ENCODE results near the gene BATF3.
"Not testable (repeated sequence)": the region's sequence is repeated elsewhere in the genome, so short reads cannot be mapped to it uniquely, and the experiment has no call there.

The BATF3 gene

DNA sequence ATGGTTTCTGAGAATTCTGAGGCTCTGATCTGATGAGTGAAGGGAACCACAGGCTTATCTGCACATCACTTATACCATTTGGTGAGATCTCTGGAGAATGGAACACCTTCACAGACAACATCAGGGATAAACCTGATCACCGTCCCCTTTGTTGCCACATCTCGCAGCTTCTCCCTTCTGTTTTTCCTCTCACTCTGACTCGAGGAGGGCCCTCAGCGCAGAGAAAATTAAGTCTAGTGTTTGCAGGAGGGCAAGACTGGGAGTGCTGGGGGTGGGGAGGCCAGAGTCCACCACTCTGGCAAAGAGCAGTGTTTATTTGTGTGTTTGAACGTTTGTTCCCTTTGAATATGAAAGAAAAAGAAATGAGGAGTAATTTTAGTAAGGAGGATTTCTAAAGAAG lies 29.0 kb upstream of the BATF3 start:
- Histone ChIP-seq H3K36me3 (replicated peaks; ENCODE audit: low read depth, low read length) (peaks cover 34% of the 10 kb centered on the region), H3K9me3 (ENCODE audit: insufficient read depth, low read length) (no peaks in the 10 kb centered on the region), H3K27ac (ENCODE audit: low read length) (no peak overlapping the region), H3K27me3 (ENCODE audit: low read depth, low read length) (no peaks in the 10 kb centered on the region), H3K79me2 (ENCODE audit: low read length) (no peaks in the 10 kb centered on the region), H3K4me3 (ENCODE audit: low read length) (no peak overlapping the region), H4K20me1 (ENCODE audit: insufficient read depth, low read length) (no peaks in the 10 kb centered on the region), H3K4me1 (ENCODE audit: low read length) (peaks cover 8% of the 10 kb centered on the region; the same call in 1 of the 2 replicates), H3K9ac (ENCODE audit: low read length) (no peak overlapping the region), H3K4me2 (ENCODE audit: low read length) (no peak overlapping the region), H2AFZ (ENCODE audit: low read depth, low read length) (no peak overlapping the region)
- TF ChIP-seq EZH2phosphoT487 (IDR thresholded peaks at IDR 0.05; ENCODE audit: low read depth), result no peak
- TF ChIP-seq, protein P1, sequence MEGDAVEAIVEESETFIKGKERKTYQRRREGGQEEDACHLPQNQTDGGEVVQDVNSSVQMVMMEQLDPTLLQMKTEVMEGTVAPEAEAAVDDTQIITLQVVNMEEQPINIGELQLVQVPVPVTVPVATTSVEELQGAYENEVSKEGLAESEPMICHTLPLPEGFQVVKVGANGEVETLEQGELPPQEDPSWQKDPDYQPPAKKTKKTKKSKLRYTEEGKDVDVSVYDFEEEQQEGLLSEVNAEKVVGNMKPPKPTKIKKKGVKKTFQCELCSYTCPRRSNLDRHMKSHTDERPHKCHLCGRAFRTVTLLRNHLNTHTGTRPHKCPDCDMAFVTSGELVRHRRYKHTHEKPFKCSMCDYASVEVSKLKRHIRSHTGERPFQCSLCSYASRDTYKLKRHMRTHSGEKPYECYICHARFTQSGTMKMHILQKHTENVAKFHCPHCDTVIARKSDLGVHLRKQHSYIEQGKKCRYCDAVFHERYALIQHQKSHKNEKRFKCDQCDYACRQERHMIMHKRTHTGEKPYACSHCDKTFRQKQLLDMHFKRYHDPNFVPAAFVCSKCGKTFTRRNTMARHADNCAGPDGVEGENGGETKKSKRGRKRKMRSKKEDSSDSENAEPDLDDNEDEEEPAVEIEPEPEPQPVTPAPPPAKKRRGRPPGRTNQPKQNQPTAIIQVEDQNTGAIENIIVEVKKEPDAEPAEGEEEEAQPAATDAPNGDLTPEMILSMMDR (IDR thresholded peaks at IDR 0.05; ENCODE audit: low read depth, low read length), result no peak

DNA sequence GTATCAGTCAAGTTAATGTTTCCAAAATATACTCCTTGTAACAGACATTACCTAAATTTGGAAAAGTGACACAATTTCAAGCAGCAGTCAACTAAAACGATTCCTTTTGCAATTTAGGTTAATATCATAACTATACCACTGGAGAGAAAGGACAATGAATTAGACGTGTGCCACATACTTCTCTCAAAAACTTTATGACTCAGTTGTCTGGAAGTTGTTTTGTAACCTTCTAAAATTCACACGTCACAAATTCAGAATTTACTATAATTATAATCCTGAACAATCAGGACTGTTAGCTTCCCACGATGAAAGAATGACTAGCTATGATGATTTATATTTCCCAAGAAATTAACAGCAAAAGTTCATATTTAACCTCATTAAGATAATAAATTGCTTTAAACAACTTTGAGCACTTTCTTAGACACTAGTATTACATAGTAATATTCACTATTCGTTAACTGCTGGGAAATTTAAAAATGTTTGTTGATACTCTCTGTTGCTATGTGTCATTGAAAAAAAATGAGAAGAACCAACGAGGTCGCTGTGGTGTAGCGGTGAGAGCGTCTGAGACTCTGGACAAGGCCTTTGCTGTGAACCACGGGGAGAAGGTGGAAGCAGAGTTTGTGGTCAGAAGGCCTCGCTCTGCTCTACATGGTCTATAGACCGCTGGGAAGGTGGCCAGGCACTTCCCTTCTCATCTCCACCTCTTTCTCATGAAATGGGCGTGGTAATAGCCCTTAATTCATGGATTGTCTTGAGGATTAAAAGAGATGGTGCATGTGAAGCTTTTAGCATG lies 27.9 kb upstream of the BATF3 start:
- peaks cover 27% of the 10 kb centered on the region for H3K36me3 ChIP-seq (replicated peaks; ENCODE audit: low read depth, low read length)
- H3K4me2 ChIP-seq (ENCODE audit: low read length), result no peak overlapping the region
- H3K4me1 ChIP-seq (ENCODE audit: low read length), result peaks cover 8% of the 10 kb centered on the region; the same call in 1 of the 2 replicates
- H2AFZ ChIP-seq (ENCODE audit: low read depth, low read length), result no peak overlapping the region
- no peaks in the 10 kb centered on the region for H3K9me3 ChIP-seq (ENCODE audit: insufficient read depth, low read length)
- H3K27me3 ChIP-seq (ENCODE audit: low read depth, low read length), result no peaks in the 10 kb centered on the region
- no peak overlapping the region for H3K9ac ChIP-seq (ENCODE audit: low read length)
- TF ChIP-seq, protein P1 (IDR thresholded peaks at IDR 0.05; ENCODE audit: low read depth, low read length), result no peak
- no peak for TF ChIP-seq EZH2phosphoT487 (IDR thresholded peaks at IDR 0.05; ENCODE audit: low read depth)
- no peaks in the 10 kb centered on the region for H4K20me1 ChIP-seq (ENCODE audit: insufficient read depth, low read length)
- no peaks in the 10 kb centered on the region for H3K79me2 ChIP-seq (ENCODE audit: low read length)
- H3K27ac ChIP-seq (ENCODE audit: low read length), result no peak overlapping the region
- no peak overlapping the region for H3K4me3 ChIP-seq (ENCODE audit: low read length)

DNA sequence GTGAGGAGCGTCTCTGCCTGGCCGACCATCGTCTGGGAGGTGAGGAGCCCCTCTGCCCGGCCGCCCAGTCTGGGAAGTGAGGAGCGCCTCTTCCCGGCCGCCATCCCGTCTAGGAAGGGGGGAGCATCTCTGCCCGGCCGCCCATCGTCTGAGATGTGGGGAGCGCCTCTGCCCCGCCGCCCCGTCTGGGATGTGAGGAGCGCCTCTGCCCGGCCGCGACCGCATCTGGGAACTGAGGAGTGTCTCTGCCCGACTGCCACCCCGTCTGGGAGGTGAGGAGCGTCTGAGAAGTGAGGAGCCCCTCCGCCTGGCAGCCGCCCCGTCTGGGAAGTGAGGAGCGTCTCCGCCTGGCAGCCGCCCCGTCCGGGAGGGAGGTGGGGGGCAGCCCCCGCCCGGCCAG lies 25.0 kb upstream of the BATF3 start:
- H3K36me3 ChIP-seq (replicated peaks; ENCODE audit: low read depth, low read length), result peaks cover 19% of the 10 kb centered on the region
- H3K4me1 ChIP-seq (ENCODE audit: low read length); H3K9ac ChIP-seq (ENCODE audit: low read length); H3K79me2 ChIP-seq (ENCODE audit: low read length); H2AFZ ChIP-seq (ENCODE audit: low read depth, low read length); H4K20me1 ChIP-seq (ENCODE audit: insufficient read depth, low read length); H3K9me3 ChIP-seq (ENCODE audit: insufficient read depth, low read length); H3K4me2 ChIP-seq (ENCODE audit: low read length); H3K27me3 ChIP-seq (ENCODE audit: low read depth, low read length); H3K4me3 ChIP-seq (ENCODE audit: low read length); H3K27ac ChIP-seq (ENCODE audit: low read length): not testable (repeated sequence)

DNA sequence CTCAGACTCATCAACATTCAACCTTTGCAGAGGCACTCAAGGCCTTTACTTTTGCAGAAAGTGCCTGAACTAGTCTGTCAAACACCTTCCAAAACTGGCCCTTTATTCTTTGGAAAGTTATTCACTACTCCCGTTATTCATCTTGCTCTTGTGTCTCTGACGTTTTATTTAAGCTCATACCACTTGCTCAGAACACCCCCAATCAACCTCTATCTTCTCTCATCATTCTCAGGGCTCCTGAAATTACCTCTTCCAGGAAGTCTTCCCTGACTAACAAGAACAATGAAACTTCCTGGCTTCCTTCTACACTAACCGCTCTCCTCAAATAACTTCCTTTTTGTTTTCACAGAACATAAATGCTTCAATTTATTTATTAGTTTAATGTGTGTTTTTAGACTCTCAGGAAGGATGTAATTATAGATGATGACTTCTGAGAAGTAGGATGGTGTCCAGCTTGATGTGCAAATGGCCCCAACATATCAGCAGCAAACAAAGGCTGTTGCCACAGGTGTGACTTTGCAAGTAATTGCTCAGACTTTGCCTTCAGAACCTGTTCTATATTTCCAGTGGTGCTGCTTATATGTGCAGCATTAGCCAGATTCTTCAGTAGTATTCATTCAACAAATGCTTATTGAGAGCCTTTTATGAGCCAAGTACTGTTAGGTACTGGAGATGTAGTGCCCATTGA lies 22.8 kb upstream of the BATF3 start:
- Histone ChIP-seq H4K20me1 (ENCODE audit: insufficient read depth, low read length) (no peaks in the 10 kb centered on the region), H3K36me3 (replicated peaks; ENCODE audit: low read depth, low read length) (peaks cover 17% of the 10 kb centered on the region), H3K4me3 (ENCODE audit: low read length) (no peak overlapping the region), H3K27me3 (ENCODE audit: low read depth, low read length) (no peaks in the 10 kb centered on the region), H3K4me2 (ENCODE audit: low read length) (no peak overlapping the region), H3K79me2 (ENCODE audit: low read length) (no peaks in the 10 kb centered on the region), H2AFZ (ENCODE audit: low read depth, low read length) (no peak overlapping the region), H3K9me3 (ENCODE audit: insufficient read depth, low read length) (no peaks in the 10 kb centered on the region), H3K27ac (ENCODE audit: low read length) (no peak overlapping the region), H3K4me1 (ENCODE audit: low read length) (peaks cover 6% of the 10 kb centered on the region), H3K9ac (ENCODE audit: low read length) (no peak overlapping the region)
- TF ChIP-seq, protein P1 (IDR thresholded peaks at IDR 0.05; ENCODE audit: low read depth, low read length), result no peak
- no peak for TF ChIP-seq EZH2phosphoT487 (IDR thresholded peaks at IDR 0.05; ENCODE audit: low read depth)
